NCI-H2227 (cell line): Measurements from ENCODE around the gene GADD45B.
"Not testable (repeated sequence)": the region's sequence is repeated elsewhere in the genome, so short reads cannot be mapped to it uniquely, and the experiment has no call there.

Experiments
- DNase-seq: peaks from one replicate; lab custom pipeline; 2025; ENCODE audit not compliant: unreplicated experiment; lab: John Stamatoyannopoulos, UW

Gene GADD45B

GRCh38 chr19:2512523-2513431, 36.9 kb downstream of the GADD45B start:
- DNase-seq: no peak

GRCh38 chr19:2514981-2515518, 39.1 kb downstream of the GADD45B start:
- no peak for DNase-seq

DNA sequence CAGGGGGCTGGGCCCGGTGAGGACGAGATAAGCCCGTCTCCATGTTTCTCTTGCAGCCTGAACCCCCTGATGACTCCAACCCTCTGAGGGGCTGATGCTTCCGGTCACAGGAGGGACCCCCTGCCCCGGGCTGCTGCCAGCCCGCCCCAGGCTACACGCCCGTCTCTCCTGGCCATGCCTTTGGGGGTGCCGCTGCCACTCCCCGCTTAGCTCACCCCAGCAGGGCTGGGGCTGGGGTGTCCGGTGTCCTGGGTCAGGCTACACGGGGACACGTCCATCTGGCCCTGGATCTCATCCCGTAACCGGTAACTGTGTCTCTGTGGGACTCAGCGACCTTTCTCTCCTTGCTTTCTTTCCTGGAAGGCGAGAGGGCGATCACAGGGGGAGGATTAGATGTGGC, 40.8 kb downstream of the GADD45B start:
- no peak for DNase-seq

DNA sequence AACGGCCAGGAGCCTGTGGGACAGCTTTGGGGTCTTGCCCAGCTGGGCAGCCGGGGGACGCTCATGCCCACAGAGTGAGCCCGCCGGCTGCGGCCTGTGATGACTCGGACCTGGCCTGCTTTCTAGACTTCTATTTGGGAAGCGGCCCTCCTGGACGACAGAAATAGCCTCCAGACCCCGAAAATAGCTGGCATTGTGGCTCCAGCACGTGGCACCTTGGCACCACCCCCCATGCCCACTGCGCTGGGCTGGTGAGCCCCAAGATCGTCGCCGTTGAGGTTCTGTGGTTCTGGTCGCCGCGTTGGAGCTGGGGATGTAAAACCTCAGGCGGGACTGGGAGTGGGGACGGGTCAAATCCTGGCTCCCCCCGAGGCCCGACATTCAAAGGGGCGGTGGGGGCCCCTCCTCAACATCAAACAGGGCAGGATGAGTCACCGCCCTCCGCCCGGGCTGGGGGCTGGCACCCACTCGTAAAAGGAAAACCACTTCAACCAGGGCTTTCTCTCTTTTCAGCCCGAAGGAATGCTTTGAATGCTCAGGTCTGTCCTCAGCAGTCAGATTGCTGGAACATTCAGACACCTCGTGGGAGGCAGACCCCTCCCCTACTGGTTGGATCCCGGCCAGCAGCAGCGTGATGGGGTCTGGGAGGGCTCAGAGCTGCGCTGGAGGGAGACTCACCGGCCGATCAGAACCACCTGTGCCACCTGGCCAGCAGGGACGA, 42.1 kb downstream of the GADD45B start:
- peak; percentile 14 for DNase-seq

GRCh38 chr19:2518856-2519255, 42.9 kb downstream of the GADD45B start:
- DNase-seq: not testable (repeated sequence)

DNA sequence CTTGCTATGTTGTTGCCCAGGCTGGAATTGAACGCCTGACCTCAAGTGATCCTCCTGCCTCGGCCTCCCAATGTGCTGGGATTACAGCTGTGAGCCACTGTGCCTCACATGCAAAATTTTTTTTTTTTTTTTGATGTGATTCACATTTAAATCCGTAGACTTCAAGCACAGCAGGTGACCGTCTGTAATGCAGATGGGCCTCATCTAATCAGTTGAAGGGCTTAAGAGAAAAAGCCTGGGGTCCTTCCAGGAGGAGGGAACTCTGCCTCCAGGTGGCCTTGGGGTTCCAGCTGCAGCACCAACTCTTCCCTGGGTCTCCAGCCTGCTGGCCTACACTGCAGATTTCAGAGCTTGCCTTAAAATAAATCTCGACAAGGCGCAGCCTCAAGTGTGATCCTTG, 43.6 kb downstream of the GADD45B start:
- no peak for DNase-seq

GRCh38 chr19:2523630-2524311, 47.8 kb downstream of the GADD45B start:
- DNase-seq: no peak

DNA sequence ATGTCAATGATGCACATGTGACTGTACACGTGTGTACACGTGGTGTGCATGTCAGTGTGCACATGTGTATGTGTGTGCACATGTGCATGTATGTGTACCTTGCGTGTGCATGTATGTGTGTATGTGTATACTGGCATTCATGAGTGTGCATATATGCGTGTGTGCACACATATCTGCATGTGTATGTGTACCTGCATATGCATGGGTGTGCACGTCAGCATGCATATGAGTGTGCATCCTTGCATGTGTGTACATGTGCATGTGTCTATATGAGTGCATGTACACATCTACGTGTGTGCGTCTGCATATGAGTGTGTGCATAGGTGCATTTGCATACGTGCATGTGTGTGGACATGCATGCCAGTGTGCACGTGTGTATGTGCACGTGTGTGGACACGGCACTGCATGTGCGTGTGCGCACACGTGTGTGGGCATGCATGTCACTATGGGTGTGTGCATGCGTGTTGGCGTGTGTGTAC, 48.5 kb downstream of the GADD45B start:
- DNase-seq: no peak

- no peak for DNase-seq
Measured at GRCh38 chr19:2524840-2525723, 49.2 kb downstream of the GADD45B start.

DNA sequence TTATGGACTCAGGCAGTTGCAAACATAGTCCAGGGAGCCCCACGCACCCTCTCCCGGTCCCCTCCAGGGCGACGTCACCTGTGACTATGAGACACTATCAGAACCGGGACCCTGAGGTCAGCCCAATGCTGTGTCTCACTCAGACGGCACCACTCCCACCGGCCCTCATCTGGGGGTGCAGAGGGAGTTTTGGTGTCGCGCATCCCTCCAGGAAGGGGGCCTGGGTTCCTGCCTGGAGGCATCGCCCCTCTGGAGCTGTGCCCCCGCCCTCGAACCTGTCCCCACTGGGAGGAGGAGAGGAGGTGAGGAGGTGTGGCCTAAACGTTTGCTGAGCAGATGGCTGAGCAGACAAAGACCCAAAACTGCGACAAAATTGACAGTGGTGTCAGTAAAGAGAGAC, 51.2 kb downstream of the GADD45B start:
- no peak for DNase-seq

- DNase-seq: no peak
Measured at GRCh38 chr19:2527686-2528085, 51.8 kb downstream of the GADD45B start.
